Measurements from ENCODE around the gene AP2A1. TPM values are rescaled to one million over a fixed set of nuclear protein-coding genes. Genes with fewer than 3 reads are reported as not detected.

AP2A1 gene
- total and polyA plus RNA-seq, 2 of the 13 experiments (the other 11 are each of a cell fraction or from before 2014, with no cell fraction given) = 22.7 to 39.7 TPM

GRCh38 chr19:49852631-49853126 lies 85.9 kb downstream of the AP2A1 start:
- peak overlapping the region; percentile 57 for H3K9ac ChIP-seq (ENCODE audit: insufficient read depth, low read depth, low read length)
- peaks cover 25 to 36% of the 10 kb centered on the region in 2 experiments; a peak in 4 of 5 replicates for H3K36me3 ChIP-seq (replicated peaks in 1 of 2; ENCODE audit: control insufficient read depth in 1 of 2, insufficient read depth in 2 of 2, low read length in 2 of 2)
- 78% methylated on average over 14 of the region's 14 CpGs for WGBS (ENCODE audit: low lambda C conversion rate)
- no peaks in the 10 kb centered on the region; a peak in 1 of 5 replicates for H3K27me3 ChIP-seq (ENCODE audit: control insufficient read depth in 1 of 2, insufficient read depth in 2 of 2, low read length in 2 of 2)
- ChIA-PET POLR2A (interaction anchor here (0.6 to 3.1 kb wide), 3 partner anchors 9 to 17 kb away, joined by 3 to 29 read pairs (median 24); no protein-coding TSS in a partner anchor), CTCF (ENCODE audit: low intra/inter-chr PET ratio, low total read pairs) (no interaction called here)
- peaks cover 23% of the 10 kb centered on the region for H4K20me1 ChIP-seq (ENCODE audit: insufficient read depth, low read length)
- TF ChIP-seq FUBP1 (CRISPR knock-in tag; IDR thresholded peaks at IDR 0.05; ENCODE audit: borderline replicate concordance) (no peak), ZNF275 (CRISPR knock-in tag; IDR thresholded peaks at IDR 0.05; ENCODE audit: borderline replicate concordance) (no peak), ZNF563 (CRISPR knock-in tag; IDR thresholded peaks at IDR 0.05) (no peak), SP4 (CRISPR knock-in tag; IDR thresholded peaks at IDR 0.05) (no peak), MATR3 (CRISPR knock-in tag; IDR thresholded peaks at IDR 0.05) (no peak), HDAC6 (IDR thresholded peaks at IDR 0.05; ENCODE audit: low read depth, low read length) (no peak), EZH2 (conservative IDR thresholded peaks at IDR 0.05; ENCODE audit: low read depth, low read length) (no peak), ZNF382 (CRISPR knock-in tag; IDR thresholded peaks at IDR 0.05; ENCODE audit: borderline replicate concordance) (no peak), ZNF781 (CRISPR knock-in tag; IDR thresholded peaks at IDR 0.05; ENCODE audit: borderline replicate concordance, not compliant biosample characterization) (no peak)
- H3K9me3 ChIP-seq (ENCODE audit: low read length) = no peaks in the 10 kb centered on the region
- peak overlapping the region; percentile 89 to 93 (median 90) for H3K4me3 ChIP-seq (replicated peaks in 1 of 3; ENCODE audit: insufficient read depth in 1 of 3, low read depth in 2 of 3, low read length in 3 of 3)
- peaks cover 24% of the 10 kb centered on the region for H3K79me2 ChIP-seq (ENCODE audit: insufficient read depth, low read length)
- H3K27ac ChIP-seq (ENCODE audit: extremely low read length, insufficient read depth, low read length) = no peak overlapping the region
- BruUV-seq (replicated peaks) = TSS peak; percentile 70
- no peak overlapping the region for H2AFZ ChIP-seq (ENCODE audit: low read length)
- ATAC-seq (no peak), DNase-seq (ENCODE audit: low spot score) (no peak), FAIRE-seq (peak; percentile 4)
- H3K4me1 ChIP-seq (ENCODE audit: insufficient read depth, low read length) = peaks cover 30% of the 10 kb centered on the region
- H3K4me2 ChIP-seq (ENCODE audit: low read depth, low read length) = peak overlapping the region; percentile 89
- intact Hi-C loops (cut with micrococcal nuclease; ENCODE audit: unreplicated experiment) (no loop called here), in situ Hi-C loops (cut with HindIII; ENCODE audit: extremely low pct_ligation_motif_present, low pct_unique_long_range_greater_than_20kb) (no loop called here)
